Activated CD4-positive, alpha-beta T cell treated with anti-CD3 and anti-CD28 coated beads for 36 hours (primary cell): Measurements from ENCODE around the gene LRRC45. TPM values are rescaled to one million over a fixed set of nuclear protein-coding genes. Genes with fewer than 3 reads are reported as not detected.

Experiments used
- ATAC-seq: fragments of 200-7000 bp; cut with Tn5 transposase; one replicate; pipeline ENCODE4 v1.10.0; 2021; ENCODE audit warnings: mild to moderate bottlenecking, moderate library complexity
- CTCF ChIA-PET: fragments of 350-600 bp; sonication (Branson Sonifier 250); formaldehyde crosslinking; loops from one replicate; lab custom pipeline; 2021; ENCODE audit warnings: antibody characterized with exemption; lab: Charles Lee
- POLR2A ChIA-PET: fragments of 350-600 bp; sonication (Branson Sonifier 250); formaldehyde crosslinking; loops from one replicate; lab custom pipeline; 2021; ENCODE audit warnings: antibody characterized with exemption, inconsistent platforms; lab: Charles Lee
- DNase-seq: peaks from one replicate; pipeline ENCODE4 v3.0.0-alpha.2; 2020
- H3K27ac Mint-ChIP-seq: one replicate; pipeline ENCODE4 v1.8.0; 2021; ENCODE audit warnings: mixed read lengths
- H3K27me3 Mint-ChIP-seq: one replicate; pipeline ENCODE4 v1.8.0; 2021; ENCODE audit warnings: mixed read lengths
- H3K36me3 Mint-ChIP-seq: one replicate; pipeline ENCODE4 v1.8.0; 2021; ENCODE audit warnings: low read depth, mixed read lengths
- H3K4me1 Mint-ChIP-seq: one replicate; pipeline ENCODE4 v1.8.0; 2021; ENCODE audit warnings: mixed read lengths
- H3K4me3 Mint-ChIP-seq: one replicate; pipeline ENCODE4 v1.8.0; 2021; ENCODE audit warnings: mild to moderate bottlenecking, moderate library complexity, mixed read lengths
- H3K9me3 Mint-ChIP-seq: one replicate; pipeline ENCODE4 v1.8.0; 2021; ENCODE audit warnings: low read depth, mixed read lengths
- intact Hi-C, 2 experiments: fragments of 100-400 bp; cut with DNase I in 1 of 2; cut with micrococcal nuclease in 1 of 2; formaldehyde crosslinking; loops; one replicate each; pipeline versions ENCODE4 v1.14.2 to v1.15.1; 2022 to 2024; cut with DNase I, micrococcal nuclease
- total RNA-seq, 2 experiments: library from RNA; stranded (reverse); gene quantifications; one replicate each; pipeline ENCODE4 v1.2.3, GENCODE V29; 2021

Gene LRRC45
- total RNA-seq, 2 experiments from 2014 or later = 17.6 to 20.6 TPM

GRCh38 chr17:82055965-82056728 lies 33.0 kb downstream of the LRRC45 start:
- H3K9me3 Mint-ChIP-seq = no peaks in the 10 kb centered on the region
- CTCF ChIA-PET = interaction anchor here (1.1 to 1.4 kb wide), 2 partner anchors 18 to 19 kb away, joined by 4 to 5 read pairs; partner anchors contain the start of gene DCXR
- peak; percentile 4 for DNase-seq
- H3K4me1 Mint-ChIP-seq = peaks cover 12% of the 10 kb centered on the region
- no peaks in the 10 kb centered on the region for H3K27me3 Mint-ChIP-seq
- H3K36me3 Mint-ChIP-seq = peaks cover 9% of the 10 kb centered on the region
- intact Hi-C loops = no loop called here
- H3K4me3 Mint-ChIP-seq = no peak overlapping the region
- POLR2A ChIA-PET = no interaction called here
- no peak overlapping the region for H3K27ac Mint-ChIP-seq
- ATAC-seq = no peak

DNA sequence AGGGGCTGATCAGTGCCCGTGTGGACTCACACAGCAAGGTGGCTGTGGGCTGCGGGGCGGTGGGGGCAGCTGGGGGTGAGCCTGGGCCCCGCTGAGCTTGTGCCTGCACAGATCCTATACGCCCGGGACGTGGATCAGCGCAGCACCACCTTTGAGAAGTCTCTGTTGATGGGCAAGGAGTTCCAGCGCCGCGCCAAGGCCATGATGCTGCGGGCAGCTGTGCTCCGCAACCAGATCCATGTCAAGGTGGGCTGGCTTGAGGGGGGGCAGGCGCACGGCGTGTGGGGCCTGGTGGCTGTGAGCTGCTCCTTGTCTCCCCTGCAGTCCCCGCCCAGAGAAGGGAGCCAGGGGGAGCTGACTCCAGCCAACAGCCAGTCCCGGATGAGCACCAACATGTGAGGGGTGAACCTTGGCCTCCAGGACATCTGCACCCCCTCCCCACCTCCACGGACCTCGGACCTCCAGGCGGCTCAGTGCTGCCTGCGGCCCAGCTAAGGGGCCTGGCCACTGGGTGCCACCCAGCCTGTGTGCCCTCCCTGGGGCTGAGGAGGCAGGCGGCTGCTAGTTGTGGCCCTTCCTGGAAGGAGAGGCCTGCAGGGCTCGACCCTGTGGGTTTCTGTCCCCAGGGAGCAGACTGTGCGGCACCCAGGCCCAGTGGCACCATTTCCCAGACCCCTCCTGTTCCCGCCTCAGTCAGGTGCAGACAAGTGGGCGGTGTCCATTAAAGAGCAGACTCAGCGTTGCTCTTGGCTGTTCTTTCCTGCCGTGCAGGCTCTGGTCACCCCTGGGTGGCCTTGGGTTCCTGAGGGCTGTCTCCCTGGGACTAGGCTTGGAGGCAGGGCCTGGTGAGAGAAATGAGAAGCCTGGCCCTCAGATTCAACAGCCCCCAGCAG lies 33.9 kb downstream of the LRRC45 start:
- Mint-ChIP-seq H3K4me3 (no peak overlapping the region), H3K36me3 (peaks cover 9% of the 10 kb centered on the region), H3K9me3 (no peaks in the 10 kb centered on the region), H3K27ac (no peak overlapping the region), H3K27me3 (no peaks in the 10 kb centered on the region), H3K4me1 (peaks cover 12% of the 10 kb centered on the region)
- DNase-seq = peak; percentile 3
- intact Hi-C loops = no loop called here
- ChIA-PET POLR2A (no interaction called here), CTCF (interaction anchor here (1.1 kb wide), 1 partner anchor 19 kb away, joined by 4 read pairs; the partner anchor contains the start of gene DCXR)
- no peak for ATAC-seq

- Mint-ChIP-seq H3K9me3 (no peaks in the 10 kb centered on the region), H3K27me3 (no peaks in the 10 kb centered on the region), H3K36me3 (peaks cover 8% of the 10 kb centered on the region), H3K4me3 (no peak overlapping the region), H3K27ac (no peak overlapping the region), H3K4me1 (peaks cover 6% of the 10 kb centered on the region)
- intact Hi-C loops = no loop called here
- ChIA-PET CTCF (no interaction called here), POLR2A (no interaction called here)
- DNase-seq = no peak
- no peak for ATAC-seq
Measured at GRCh38 chr17:82058230-82058854, 35.2 kb downstream of the LRRC45 start.

GRCh38 chr17:82058855-82059249 lies 35.7 kb downstream of the LRRC45 start:
- intact Hi-C loops = no loop called here
- POLR2A ChIA-PET = no interaction called here
- Mint-ChIP-seq H3K4me3 (no peak overlapping the region), H3K9me3 (no peaks in the 10 kb centered on the region), H3K36me3 (peaks cover 7% of the 10 kb centered on the region), H3K27me3 (no peaks in the 10 kb centered on the region), H3K27ac (no peak overlapping the region), H3K4me1 (peaks cover 2% of the 10 kb centered on the region)
- ATAC-seq (no peak), DNase-seq (no peak)
- CTCF ChIA-PET = no interaction called here

DNA sequence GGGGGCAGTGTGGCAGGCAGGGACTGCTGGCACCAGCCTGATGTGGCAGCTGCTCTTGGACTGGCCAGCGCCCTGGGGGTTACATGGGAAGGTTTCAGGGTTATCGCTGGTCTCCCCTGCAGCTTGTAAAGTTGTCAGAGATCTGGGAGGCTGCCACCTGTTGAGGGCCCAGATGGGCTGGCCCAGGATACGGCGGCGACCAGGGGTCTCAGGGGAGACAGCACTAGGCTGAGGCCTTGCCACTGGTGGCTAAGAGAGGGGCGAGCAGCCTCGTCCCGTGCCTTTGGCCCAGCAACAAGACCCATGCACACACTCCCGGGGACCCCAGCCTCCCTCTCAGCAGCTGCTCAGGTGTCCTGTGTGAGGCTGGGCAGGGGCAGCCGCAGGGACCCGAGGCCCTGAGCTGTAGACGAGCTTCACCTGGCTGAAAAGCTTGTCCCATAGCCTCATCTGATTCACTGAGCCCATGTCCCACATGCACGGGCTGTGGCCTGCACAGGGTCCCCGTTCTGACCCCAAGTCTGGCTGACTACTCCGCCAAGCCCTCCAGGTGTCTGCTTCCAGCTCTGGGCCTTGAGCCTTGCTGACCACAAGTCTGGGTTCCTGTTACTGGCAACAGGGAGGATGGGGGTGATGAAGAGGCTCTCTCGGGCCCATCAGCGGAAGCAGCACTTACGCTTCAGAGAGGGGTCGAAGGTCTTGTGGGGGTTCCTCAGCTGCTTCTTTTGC lies 36.3 kb downstream of the LRRC45 start:
- ATAC-seq (no peak), DNase-seq (no peak)
- CTCF ChIA-PET = no interaction called here
- POLR2A ChIA-PET = no interaction called here
- intact Hi-C loops = no loop called here
- Mint-ChIP-seq H3K4me1 (peaks cover 7% of the 10 kb centered on the region), H3K27ac (no peak overlapping the region), H3K36me3 (peaks cover 7% of the 10 kb centered on the region), H3K27me3 (no peaks in the 10 kb centered on the region), H3K4me3 (no peak overlapping the region), H3K9me3 (no peaks in the 10 kb centered on the region)

- Mint-ChIP-seq H3K27me3 (no peaks in the 10 kb centered on the region), H3K27ac (no peak overlapping the region), H3K36me3 (peaks cover 7% of the 10 kb centered on the region), H3K9me3 (no peaks in the 10 kb centered on the region), H3K4me3 (no peak overlapping the region), H3K4me1 (peaks cover 8% of the 10 kb centered on the region)
- no peak for ATAC-seq
- no peak for DNase-seq
- CTCF ChIA-PET = no interaction called here
- POLR2A ChIA-PET = no interaction called here
- intact Hi-C loops = no loop called here
Measured at GRCh38 chr17:82060001-82060380, 36.9 kb downstream of the LRRC45 start.

DNA sequence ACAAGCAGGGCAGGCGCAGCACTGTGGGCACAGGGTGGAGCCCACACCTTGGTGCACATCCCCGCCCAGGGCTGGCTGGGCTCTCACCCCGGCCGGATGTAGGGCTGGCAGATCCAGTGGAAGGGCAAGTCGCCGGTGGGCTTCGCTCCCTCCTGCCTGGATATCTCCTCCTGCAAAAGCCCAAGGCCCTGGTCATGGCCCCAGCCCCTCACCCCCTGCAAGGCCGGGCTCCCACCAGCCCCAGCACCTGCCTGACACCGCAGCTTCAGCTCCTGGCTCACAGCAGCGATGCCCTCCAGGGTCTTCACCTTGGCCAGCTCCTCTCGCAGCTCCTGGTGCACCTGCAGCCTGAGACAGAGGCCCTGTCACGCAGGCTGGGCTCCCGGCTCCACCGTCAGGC lies 37.5 kb downstream of the LRRC45 start:
- ATAC-seq = no peak
- Mint-ChIP-seq H3K36me3 (peaks cover 7% of the 10 kb centered on the region), H3K9me3 (no peaks in the 10 kb centered on the region), H3K27ac (no peak overlapping the region), H3K4me1 (peaks cover 8% of the 10 kb centered on the region), H3K4me3 (no peak overlapping the region), H3K27me3 (no peaks in the 10 kb centered on the region)
- ChIA-PET POLR2A (no interaction called here), CTCF (no interaction called here)
- intact Hi-C loops = no loop called here
- no peak for DNase-seq

DNA sequence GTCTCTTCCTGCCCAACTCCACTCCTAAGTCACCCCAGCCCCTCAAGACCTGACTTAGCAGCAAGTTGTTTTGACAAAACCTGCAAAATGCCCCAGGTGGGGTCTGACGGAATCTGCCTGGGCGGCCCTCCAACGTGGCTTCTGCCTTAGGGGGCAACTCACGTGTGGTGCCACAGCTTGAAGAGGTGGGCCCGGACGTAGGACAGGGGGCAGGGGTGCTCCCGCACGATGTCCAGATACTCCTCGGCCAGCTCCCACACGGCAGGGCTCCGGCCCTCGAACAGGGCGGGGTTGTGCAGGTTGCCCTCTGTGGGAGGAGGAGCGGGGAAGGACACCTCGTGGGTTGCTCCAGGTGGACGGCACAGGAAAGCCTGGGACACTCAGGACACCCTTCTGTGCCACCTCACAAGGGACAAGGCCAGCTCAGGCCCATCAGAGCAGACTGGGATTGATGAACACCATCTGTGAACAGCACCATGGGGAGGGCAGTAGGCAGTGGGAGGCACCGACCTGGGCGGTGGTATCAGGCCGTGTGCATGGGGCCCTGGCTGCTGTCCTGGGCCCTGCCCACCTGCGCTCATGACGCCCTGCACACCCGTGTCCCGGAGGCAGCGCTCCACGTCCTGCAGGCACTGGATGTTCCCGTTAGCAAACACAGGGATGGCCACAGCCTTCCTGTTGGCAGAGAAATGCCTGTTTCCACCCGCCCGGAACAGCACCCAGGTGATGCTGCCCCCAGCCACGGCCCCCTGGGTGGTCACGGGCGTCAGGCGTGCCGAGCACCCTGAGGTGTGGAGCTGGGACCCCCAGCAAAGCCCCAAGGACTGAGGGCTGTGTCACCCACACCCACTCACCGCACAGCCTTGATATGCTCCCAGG lies 38.2 kb downstream of the LRRC45 start:
- Mint-ChIP-seq H3K4me3 (no peak overlapping the region), H3K36me3 (peaks cover 4% of the 10 kb centered on the region), H3K27me3 (no peaks in the 10 kb centered on the region), H3K4me1 (peaks cover 10% of the 10 kb centered on the region), H3K27ac (no peak overlapping the region), H3K9me3 (no peaks in the 10 kb centered on the region)
- ChIA-PET CTCF (interaction anchor here (0.6 kb wide), 1 partner anchor 105 kb away, joined by 4 read pairs; no protein-coding TSS in a partner anchor), POLR2A (no interaction called here)
- ATAC-seq (no peak), DNase-seq (no peak)
- intact Hi-C loops = no loop called here

DNA sequence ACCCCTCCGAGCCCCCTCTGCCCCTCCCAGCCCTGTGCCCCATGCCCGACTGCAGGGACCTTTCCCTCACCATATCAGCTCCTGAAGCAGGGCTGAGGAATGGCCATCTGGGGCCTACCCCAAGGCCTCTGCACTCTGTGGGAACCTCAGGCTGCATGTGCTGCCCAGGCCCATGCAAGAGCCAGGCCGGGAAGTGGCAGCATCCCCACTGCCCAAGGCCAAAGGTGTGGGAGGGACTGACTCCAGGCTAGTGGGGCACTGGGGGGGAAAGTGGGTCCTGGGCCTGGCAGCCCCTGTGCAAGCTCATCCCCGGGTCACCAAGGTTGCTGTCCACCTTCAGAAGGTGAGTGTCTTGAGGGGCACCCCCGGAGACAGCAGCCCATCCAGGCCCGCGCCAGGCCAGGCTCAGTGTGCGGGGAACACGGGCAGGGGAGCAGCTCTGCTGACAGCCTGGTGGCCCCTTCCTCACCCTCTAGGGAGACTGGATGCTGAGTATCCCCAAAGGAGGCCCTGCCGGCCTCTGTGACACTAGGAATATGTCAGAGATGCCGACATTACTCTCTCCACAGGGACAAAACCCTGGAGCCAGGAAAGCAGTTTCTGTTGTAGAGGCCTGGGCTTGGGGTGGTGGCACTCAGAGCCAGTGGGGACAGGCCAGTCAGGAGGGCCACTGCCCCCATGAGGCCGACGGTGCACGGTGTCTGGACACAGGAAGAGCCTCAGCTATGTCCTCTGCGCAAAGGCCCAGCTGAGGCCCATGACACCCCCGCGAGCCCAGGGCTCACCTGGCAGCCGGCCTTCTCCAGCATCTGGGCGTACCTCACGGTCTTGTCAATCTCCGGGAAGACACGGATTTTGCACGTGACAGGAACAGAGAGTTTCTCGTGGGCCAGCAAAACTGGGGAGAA lies 39.2 kb downstream of the LRRC45 start:
- H3K9me3 Mint-ChIP-seq = no peaks in the 10 kb centered on the region
- ATAC-seq (no peak), DNase-seq (no peak)
- ChIA-PET CTCF (interaction anchor here (0.6 kb wide), 1 partner anchor 104 kb away, joined by 4 read pairs; no protein-coding TSS in a partner anchor), POLR2A (no interaction called here)
- intact Hi-C loops = no loop called here
- no peak overlapping the region for H3K4me3 Mint-ChIP-seq
- peaks cover 4% of the 10 kb centered on the region for H3K36me3 Mint-ChIP-seq
- no peak overlapping the region for H3K27ac Mint-ChIP-seq
- peaks cover 14% of the 10 kb centered on the region for H3K4me1 Mint-ChIP-seq
- no peaks in the 10 kb centered on the region for H3K27me3 Mint-ChIP-seq

- Mint-ChIP-seq H3K4me1 (peaks cover 14% of the 10 kb centered on the region), H3K4me3 (no peak overlapping the region), H3K9me3 (no peaks in the 10 kb centered on the region), H3K36me3 (peaks cover 4% of the 10 kb centered on the region), H3K27ac (no peak overlapping the region), H3K27me3 (no peaks in the 10 kb centered on the region)
- CTCF ChIA-PET = no interaction called here
- intact Hi-C loops = no loop called here
- POLR2A ChIA-PET = no interaction called here
- DNase-seq = no peak
- no peak for ATAC-seq
Measured at GRCh38 chr17:82062984-82063368, 39.9 kb downstream of the LRRC45 start.
